ENCODE measurements around the gene RAB18. TPM values are rescaled to one million over a fixed set of nuclear protein-coding genes. Genes with fewer than 3 reads are reported as not detected.

Gene RAB18
- total RNA-seq, 1 donor from 2014 or later = 61.6 TPM

DNA sequence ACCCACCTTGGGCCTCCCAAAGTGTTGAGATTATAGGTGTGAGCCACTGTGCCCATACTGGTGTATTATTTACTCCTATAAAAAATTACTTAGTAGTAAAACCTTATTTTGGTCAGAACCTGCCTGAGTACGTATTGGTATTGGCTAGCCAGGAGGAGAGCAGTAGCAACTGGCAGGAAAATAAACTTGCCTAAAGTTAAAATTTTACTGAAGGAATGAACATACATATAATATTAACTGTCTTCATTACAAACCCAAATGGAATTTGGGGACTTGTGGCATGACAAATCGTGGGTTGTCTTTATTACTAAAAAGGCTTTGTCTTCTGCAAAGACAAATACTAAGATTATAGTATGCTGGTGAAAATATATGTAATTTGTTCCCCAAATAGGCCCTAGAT lies 8.4 kb downstream of the RAB18 start:
- peaks cover 55% of the 10 kb centered on the region for H3K4me1 Mint-ChIP-seq (ENCODE audit: low read depth)
- H3K36me3 Mint-ChIP-seq (ENCODE audit: low read depth) = peaks cover 37% of the 10 kb centered on the region
- H3K9me3 Mint-ChIP-seq = no peaks in the 10 kb centered on the region
- no peak for DNase-seq (ENCODE audit: low spot score)
- no peak overlapping the region for H3K4me3 Mint-ChIP-seq
- H3K27me3 Mint-ChIP-seq (ENCODE audit: insufficient read depth) = no peaks in the 10 kb centered on the region
- H3K27ac Mint-ChIP-seq = no peak overlapping the region
- intact Hi-C loops (cut with micrococcal nuclease) = loop anchor here (2.0 kb wide), 1 partner anchor 14 kb away; no protein-coding TSS in a partner anchor

DNA sequence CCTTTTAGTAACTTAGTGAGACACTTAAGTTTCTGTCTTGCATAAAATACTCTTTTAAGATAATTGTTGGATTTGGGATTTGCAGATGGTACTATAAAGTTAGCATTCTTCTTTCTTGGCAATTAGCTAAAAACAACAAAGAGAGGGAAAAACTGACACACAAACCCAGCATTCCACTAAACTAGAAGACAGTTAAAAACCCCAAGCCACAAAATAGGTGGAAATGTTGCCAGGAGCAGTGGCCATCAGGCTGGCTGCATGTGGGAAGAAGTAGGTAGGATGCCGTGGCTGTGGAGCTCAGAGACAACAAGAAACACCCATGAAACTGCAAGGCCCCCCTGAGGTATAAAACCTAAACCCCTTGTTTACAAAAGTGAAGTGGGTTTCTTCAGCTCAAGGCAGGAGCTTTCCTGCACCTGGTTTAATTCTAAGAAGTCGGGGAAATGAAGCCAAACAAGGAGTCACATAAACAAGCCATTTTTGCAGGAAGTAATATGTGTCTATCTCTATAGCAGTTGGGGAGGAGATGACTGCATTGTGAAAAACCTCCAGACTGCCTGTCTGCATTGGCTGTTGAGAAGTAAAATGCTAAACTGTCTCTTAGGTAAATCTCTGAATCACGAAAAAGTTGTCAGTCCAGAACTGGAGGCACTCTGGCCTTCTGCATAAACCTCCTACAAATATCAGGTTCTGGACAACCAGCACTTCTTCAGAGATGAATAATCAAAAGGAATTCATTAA lies 9.5 kb downstream of the RAB18 start:
- Mint-ChIP-seq H3K4me1 (ENCODE audit: low read depth) (peaks cover 52% of the 10 kb centered on the region), H3K4me3 (peak overlapping the region; percentile 80), H3K27me3 (ENCODE audit: insufficient read depth) (no peaks in the 10 kb centered on the region), H3K9me3 (no peaks in the 10 kb centered on the region), H3K27ac (peak overlapping the region; percentile 91), H3K36me3 (ENCODE audit: low read depth) (peaks cover 38% of the 10 kb centered on the region)
- intact Hi-C loops (cut with micrococcal nuclease) = loop anchor here (1.0 to 2.0 kb wide), 2 partner anchors 9 to 13 kb away; partner anchors contain the start of gene RAB18
- DNase-seq (ENCODE audit: low spot score) = peak; percentile 23

DNA sequence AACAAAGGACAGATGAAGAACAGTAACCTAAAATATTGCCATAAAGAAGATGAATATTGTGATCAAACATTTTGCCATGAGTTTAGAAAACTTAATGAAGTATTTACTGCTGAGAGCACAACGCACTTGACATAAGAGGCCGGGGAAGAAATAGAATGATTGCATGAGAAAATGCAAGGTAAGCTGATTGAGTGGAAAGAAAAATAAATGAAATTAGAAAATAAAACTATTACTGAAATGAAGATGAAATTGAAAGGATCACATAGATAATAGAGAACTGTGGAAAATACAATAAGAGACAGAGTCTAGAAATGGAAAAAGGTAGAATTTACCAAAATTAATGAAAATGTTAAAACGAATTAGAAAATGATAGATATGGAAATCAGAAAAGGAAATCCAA lies 10.1 kb downstream of the RAB18 start:
- Mint-ChIP-seq H3K4me1 (ENCODE audit: low read depth) (peaks cover 46% of the 10 kb centered on the region), H3K27ac (peak overlapping the region; percentile 91), H3K9me3 (no peaks in the 10 kb centered on the region), H3K27me3 (ENCODE audit: insufficient read depth) (no peaks in the 10 kb centered on the region), H3K36me3 (ENCODE audit: low read depth) (peaks cover 36% of the 10 kb centered on the region), H3K4me3 (peak overlapping the region; percentile 80)
- intact Hi-C loops (cut with micrococcal nuclease) = no loop called here
- no peak for DNase-seq (ENCODE audit: low spot score)

DNA sequence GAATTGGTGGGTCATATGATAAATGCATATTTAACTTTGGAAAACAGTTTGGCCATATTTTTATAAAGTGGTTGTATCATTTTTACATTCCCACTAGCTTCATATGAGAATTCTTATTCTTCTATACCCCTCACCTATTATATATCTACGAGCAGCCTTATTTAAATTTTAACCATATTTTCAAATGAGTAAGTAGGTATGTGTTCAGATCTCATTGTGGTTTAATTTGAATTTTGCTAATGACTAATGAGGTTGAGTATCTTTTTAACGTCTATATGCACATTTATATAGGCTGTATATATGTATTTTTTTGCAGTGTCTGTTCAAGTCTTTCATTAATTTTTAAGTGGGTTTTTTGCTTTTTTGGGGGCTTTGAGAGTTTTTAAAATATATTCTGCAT lies 14.2 kb downstream of the RAB18 start:
- H3K36me3 Mint-ChIP-seq (ENCODE audit: low read depth) = peaks cover 21% of the 10 kb centered on the region
- DNase-seq (ENCODE audit: low spot score) = no peak
- peaks cover 46% of the 10 kb centered on the region for H3K4me1 Mint-ChIP-seq (ENCODE audit: low read depth)
- H3K27me3 Mint-ChIP-seq (ENCODE audit: insufficient read depth) = no peaks in the 10 kb centered on the region
- intact Hi-C loops (cut with micrococcal nuclease) = no loop called here
- H3K9me3 Mint-ChIP-seq = no peaks in the 10 kb centered on the region
- H3K4me3 Mint-ChIP-seq = no peak overlapping the region
- no peak overlapping the region for H3K27ac Mint-ChIP-seq

DNA sequence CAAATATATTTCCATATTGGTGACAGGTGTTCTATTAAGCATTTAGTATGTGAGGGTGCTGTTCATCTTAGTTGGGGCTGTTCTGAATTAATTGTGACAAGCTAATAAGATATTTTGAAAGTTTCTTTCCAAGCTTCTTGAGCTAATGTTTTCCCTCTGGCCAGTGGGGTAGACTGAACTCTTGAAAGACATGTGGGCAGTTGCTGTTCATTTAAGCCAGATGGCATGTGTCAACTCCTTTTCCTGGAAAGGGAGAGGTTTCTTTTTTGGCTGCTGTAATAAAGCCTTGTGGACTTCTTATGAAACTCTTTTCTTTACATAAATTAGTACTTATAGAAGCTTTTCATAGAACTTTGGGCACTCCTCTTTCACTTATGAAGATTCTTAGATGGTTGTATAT lies 21.7 kb downstream of the RAB18 start:
- no peak overlapping the region for H3K27ac Mint-ChIP-seq
- no peaks in the 10 kb centered on the region for H3K9me3 Mint-ChIP-seq
- intact Hi-C loops (cut with micrococcal nuclease) = loop anchor here (2.0 to 5.0 kb wide), 2 partner anchors 13 to 669 kb away; no protein-coding TSS in a partner anchor
- H3K4me3 Mint-ChIP-seq = no peak overlapping the region
- peaks cover 81% of the 10 kb centered on the region for H3K4me1 Mint-ChIP-seq (ENCODE audit: low read depth)
- no peaks in the 10 kb centered on the region for H3K27me3 Mint-ChIP-seq (ENCODE audit: insufficient read depth)
- peaks cover 19% of the 10 kb centered on the region for H3K36me3 Mint-ChIP-seq (ENCODE audit: low read depth)
- DNase-seq (ENCODE audit: low spot score) = no peak

DNA sequence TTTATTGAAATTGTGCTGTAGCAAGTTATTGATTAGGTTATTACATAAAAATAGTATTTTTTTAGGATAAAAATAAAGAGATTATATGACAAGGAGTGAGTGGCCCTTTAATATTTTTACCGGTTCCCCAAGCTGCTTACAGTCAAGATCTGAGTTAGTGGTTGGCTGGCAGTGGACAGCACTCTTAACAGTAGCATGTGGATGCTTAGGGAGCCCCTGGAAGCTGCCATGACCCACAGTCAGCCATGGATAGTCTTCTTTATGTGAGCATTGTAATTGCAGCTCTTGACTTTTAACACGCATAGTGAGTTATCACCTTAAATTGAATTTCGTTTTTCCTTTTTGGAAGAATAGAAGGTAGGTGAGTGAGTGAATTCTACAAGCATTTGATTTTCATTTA lies 22.1 kb downstream of the RAB18 start:
- Mint-ChIP-seq H3K9me3 (no peaks in the 10 kb centered on the region), H3K27ac (no peak overlapping the region), H3K36me3 (ENCODE audit: low read depth) (peaks cover 21% of the 10 kb centered on the region), H3K4me3 (no peak overlapping the region), H3K4me1 (ENCODE audit: low read depth) (peaks cover 83% of the 10 kb centered on the region), H3K27me3 (ENCODE audit: insufficient read depth) (no peaks in the 10 kb centered on the region)
- no peak for DNase-seq (ENCODE audit: low spot score)
- intact Hi-C loops (cut with micrococcal nuclease) = loop anchor here (2.0 to 5.0 kb wide), 2 partner anchors 13 to 669 kb away; no protein-coding TSS in a partner anchor

DNA sequence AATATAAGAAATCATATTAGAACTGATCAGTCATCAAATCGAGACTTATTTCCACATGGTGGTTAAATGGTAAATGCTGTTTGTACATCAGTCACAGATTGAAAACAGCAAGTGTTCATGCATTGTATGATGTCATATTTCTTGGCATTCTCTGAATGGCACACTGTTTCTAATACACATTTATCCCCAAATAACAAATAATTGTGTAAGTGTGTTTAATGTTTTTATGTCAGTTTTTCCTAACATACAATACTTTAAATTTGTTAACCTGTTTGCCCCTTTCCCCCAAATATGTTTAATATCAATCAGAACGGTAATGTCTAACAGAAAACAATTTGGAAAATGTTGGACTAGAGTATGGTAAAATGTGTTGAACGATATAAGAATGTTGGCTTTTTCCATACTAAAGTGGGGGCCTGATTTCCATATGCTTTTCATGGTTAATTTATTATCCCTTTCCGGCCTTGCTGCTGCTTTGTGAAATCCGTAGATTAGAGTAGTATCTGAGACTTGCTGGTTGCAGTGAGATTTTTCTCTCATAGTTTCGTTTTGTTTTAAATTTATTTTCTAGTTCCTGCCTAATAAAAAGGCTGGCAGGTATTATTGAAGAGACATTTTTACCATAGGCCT lies 23.7 kb downstream of the RAB18 start:
- Mint-ChIP-seq H3K4me3 (no peak overlapping the region), H3K27ac (no peak overlapping the region), H3K27me3 (ENCODE audit: insufficient read depth) (no peaks in the 10 kb centered on the region), H3K4me1 (ENCODE audit: low read depth) (peaks cover 76% of the 10 kb centered on the region), H3K36me3 (ENCODE audit: low read depth) (peaks cover 25% of the 10 kb centered on the region), H3K9me3 (no peaks in the 10 kb centered on the region)
- DNase-seq (ENCODE audit: low spot score) = no peak
- intact Hi-C loops (cut with micrococcal nuclease) = loop anchor here (2.0 to 5.0 kb wide), 2 partner anchors 15 to 670 kb away; no protein-coding TSS in a partner anchor

DNA sequence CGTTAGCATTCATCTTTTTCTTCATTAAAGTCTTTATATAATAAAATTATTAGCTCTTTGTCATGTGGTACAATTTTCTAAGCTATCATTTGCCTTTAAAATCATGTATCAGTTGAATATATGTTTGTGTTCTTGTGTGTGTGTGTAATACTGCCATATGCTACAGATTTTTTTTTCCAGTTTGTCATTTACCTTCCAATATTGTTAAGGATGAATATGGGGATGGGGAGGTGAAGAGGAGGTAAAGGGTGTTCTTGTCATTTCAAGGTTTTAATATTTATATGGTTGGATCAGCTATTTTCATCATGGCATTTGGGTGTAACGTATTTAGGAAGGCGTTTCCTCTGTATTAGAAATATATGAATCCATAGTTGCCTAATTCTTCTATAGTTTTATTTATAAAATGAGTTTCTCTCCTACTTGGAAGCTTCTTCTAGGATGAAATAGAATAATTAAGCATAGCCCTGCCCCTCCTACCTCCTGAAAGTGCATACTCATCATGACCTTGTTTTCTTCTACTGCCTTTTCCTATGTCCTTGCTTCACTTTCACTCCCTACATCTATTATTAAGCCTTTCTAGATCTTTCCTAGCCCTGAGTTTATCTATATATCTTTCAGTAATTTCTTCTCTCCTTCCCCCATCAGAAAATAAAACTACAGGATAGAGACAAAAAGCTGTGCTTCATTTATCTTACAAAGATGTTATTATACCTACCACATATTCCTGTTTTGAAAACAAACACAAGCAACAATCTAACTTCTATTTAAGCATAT lies 25.1 kb downstream of the RAB18 start:
- peaks cover 66% of the 10 kb centered on the region for H3K4me1 Mint-ChIP-seq (ENCODE audit: low read depth)
- DNase-seq (ENCODE audit: low spot score) = no peak
- no peaks in the 10 kb centered on the region for H3K27me3 Mint-ChIP-seq (ENCODE audit: insufficient read depth)
- peaks cover 26% of the 10 kb centered on the region for H3K36me3 Mint-ChIP-seq (ENCODE audit: low read depth)
- intact Hi-C loops (cut with micrococcal nuclease) = loop anchor here (5.0 kb wide), 1 partner anchor 672 kb away; no protein-coding TSS in a partner anchor
- H3K4me3 Mint-ChIP-seq = no peak overlapping the region
- H3K27ac Mint-ChIP-seq = peak overlapping the region; percentile 10
- H3K9me3 Mint-ChIP-seq = no peaks in the 10 kb centered on the region

DNA sequence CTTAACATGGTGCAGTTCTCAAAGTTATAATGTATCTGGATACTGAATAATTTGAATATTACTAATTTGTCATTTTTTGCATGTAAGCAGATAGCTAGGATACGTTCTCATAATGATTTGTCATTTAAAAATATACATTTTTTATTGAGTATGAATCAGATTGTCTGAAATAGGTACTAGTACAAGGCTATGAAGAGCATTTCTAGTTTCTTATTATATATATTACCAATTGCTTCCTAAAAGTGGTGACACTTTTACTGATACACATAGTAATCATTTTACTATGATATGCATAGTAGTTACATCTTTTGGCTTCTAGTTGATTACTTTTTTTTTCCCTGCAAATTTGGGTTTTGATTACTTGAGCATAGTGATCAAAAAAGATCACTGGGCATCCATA lies 26.4 kb downstream of the RAB18 start:
- H3K27ac Mint-ChIP-seq = no peak overlapping the region
- intact Hi-C loops (cut with micrococcal nuclease) = loop anchor here (2.0 kb wide), 1 partner anchor 26 kb away; the partner anchor contains the start of gene RAB18
- H3K4me3 Mint-ChIP-seq = no peak overlapping the region

DNA sequence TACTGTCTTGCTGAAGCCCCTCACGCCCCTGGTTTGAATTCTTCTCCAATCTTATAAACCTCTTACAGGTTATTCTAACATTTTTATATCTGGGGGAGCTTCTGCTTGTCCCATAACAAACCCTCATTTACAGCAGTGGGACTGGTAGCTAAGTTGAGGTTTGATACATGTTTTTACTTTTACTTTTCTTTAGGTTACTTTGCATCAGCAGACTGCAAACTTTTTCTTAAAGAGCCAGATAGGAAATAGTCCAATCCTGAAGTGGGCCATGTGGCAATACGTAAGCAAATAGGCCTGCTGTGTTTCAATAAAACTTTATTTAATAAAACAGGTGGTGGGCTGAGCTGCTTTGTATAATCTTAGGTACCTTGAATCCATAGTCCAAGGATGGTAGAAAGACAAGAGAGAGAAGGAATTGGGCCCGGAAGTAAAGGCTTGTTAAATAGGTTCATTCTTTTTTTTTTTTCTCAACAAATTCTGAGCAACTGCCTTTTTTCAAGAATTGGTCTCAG lies 27.3 kb downstream of the RAB18 start:
- Mint-ChIP-seq H3K27ac (peak overlapping the region; percentile 49), H3K4me1 (ENCODE audit: low read depth) (peaks cover 47% of the 10 kb centered on the region), H3K36me3 (ENCODE audit: low read depth) (peaks cover 23% of the 10 kb centered on the region), H3K27me3 (ENCODE audit: insufficient read depth) (no peaks in the 10 kb centered on the region), H3K9me3 (no peaks in the 10 kb centered on the region), H3K4me3 (no peak overlapping the region)
- intact Hi-C loops (cut with micrococcal nuclease) = loop anchor here (2.0 kb wide), 1 partner anchor 27 kb away; the partner anchor contains the start of gene RAB18
- no peak for DNase-seq (ENCODE audit: low spot score)

More for the DNA sequence above, 26.4 kb downstream of the RAB18 start:
- DNase-seq (ENCODE audit: low spot score) = no peak
- Mint-ChIP-seq H3K9me3 (no peaks in the 10 kb centered on the region), H3K27me3 (ENCODE audit: insufficient read depth) (no peaks in the 10 kb centered on the region), H3K4me1 (ENCODE audit: low read depth) (peaks cover 53% of the 10 kb centered on the region), H3K36me3 (ENCODE audit: low read depth) (peaks cover 23% of the 10 kb centered on the region)

DNA sequence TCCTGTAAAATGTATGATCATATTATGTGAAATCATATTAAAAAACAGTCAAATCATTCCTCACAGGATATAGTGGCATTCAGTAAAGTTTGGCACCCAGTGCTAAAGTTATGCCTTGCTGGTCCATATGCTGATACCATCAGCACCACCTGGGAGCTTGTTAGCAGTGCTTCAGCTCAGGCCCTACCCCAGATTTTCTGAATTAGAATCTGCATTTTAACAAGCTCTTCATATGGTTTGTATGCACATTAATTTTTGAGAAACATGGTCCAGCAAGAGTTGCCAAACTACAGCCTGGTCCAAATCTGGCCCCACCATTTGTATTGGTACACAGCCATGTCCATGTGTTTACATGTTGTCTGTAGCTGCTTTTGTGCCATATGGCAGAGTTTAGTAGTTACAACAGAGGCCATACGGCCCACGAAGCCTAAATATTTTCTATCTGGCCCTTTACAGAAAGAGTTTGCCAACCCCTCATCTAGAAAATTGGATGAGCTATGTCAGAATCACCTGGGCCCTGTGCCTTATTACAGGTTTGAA lies 30.1 kb downstream of the RAB18 start:
- Mint-ChIP-seq H3K36me3 (ENCODE audit: low read depth) (peaks cover 29% of the 10 kb centered on the region), H3K27ac (no peak overlapping the region), H3K4me3 (no peak overlapping the region), H3K27me3 (ENCODE audit: insufficient read depth) (no peaks in the 10 kb centered on the region), H3K4me1 (ENCODE audit: low read depth) (peaks cover 33% of the 10 kb centered on the region), H3K9me3 (no peaks in the 10 kb centered on the region)
- intact Hi-C loops (cut with micrococcal nuclease) = no loop called here
- DNase-seq (ENCODE audit: low spot score) = no peak

DNA sequence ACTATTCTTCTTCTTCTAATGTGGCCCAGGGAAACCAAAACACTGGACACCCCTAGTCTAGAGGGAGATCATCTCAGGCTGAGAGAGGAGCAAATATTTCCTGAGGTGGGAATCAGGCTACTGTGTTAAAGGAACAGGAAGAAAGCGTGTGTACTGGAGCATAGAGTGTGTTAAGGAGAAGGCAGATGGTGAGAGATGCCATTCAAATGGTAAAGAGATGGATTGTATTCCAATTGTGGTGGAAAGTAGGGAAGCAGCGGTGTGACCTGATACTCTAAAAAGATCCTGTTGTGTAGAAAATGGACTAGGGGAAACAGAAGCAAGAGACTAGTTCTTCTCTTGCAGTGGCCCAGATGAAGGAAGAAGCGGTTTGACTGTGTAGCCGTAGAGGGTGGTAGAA lies 31.2 kb downstream of the RAB18 start:
- intact Hi-C loops (cut with micrococcal nuclease) = no loop called here
- H3K4me3 Mint-ChIP-seq = no peak overlapping the region
- DNase-seq (ENCODE audit: low spot score) = no peak
- H3K4me1 Mint-ChIP-seq (ENCODE audit: low read depth) = peaks cover 22% of the 10 kb centered on the region
- no peaks in the 10 kb centered on the region for H3K27me3 Mint-ChIP-seq (ENCODE audit: insufficient read depth)
- H3K36me3 Mint-ChIP-seq (ENCODE audit: low read depth) = peaks cover 29% of the 10 kb centered on the region
- H3K27ac Mint-ChIP-seq = no peak overlapping the region
- H3K9me3 Mint-ChIP-seq = no peaks in the 10 kb centered on the region

Data from activated T-helper 1 cell treated with anti-CD3 and anti-CD28 coated beads, Interleukin-12 subunit alpha, Interleukin-12 subunit beta, Interleukin-2, Interleukin-4 antibody, amounts not matched to agents 30 ng/mL and 10 ng/mL and 1 ng/mL, durations not matched to agents 14 hours and 24 hours and 36 hours (primary cell).